KMS-11 (cell line): ENCODE data around the gene PSMB7.

Experiments
- H2AFZ ChIP-seq: fragments of 200-600 bp; sonication (generic); 2 replicates; pipeline ENCODE4 v1.6.1; 2016; ENCODE audit warnings: antibody characterized with exemption, mixed run types, low read depth
- H3K27ac ChIP-seq: fragments of 200-600 bp; sonication (generic); 2 replicates; pipeline ENCODE4 v1.6.1; 2016; ENCODE audit warnings: mild to moderate bottlenecking, mixed run types
- H3K27me3 ChIP-seq: fragments of 200-600 bp; sonication (generic); 2 replicates; pipeline ENCODE4 v1.6.1; 2017; ENCODE audit warnings: mild to moderate bottlenecking, low read depth, mixed run types, moderate library complexity; ENCODE audit not compliant: insufficient read depth
- H3K36me3 ChIP-seq: fragments of 200-600 bp; sonication (generic); 2 replicates; pipeline ENCODE4 v1.6.1; 2017; ENCODE audit warnings: mild to moderate bottlenecking, mixed run types; ENCODE audit not compliant: insufficient read depth
- H3K4me1 ChIP-seq: fragments of 200-600 bp; sonication (generic); 2 replicates; pipeline ENCODE4 v1.6.1; 2016; ENCODE audit warnings: mild to moderate bottlenecking, low read depth, mixed run types; ENCODE audit not compliant: poor library complexity, severe bottlenecking
- H3K4me2 ChIP-seq: fragments of 200-600 bp; sonication (generic); 2 replicates; pipeline ENCODE4 v1.7.0; 2016; ENCODE audit warnings: mild to moderate bottlenecking, mixed run types
- H3K4me3 ChIP-seq: fragments of 200-600 bp; sonication (generic); IDR thresholded peaks from 2 replicates; pipeline ENCODE4 v1.6.1; 2017; ENCODE audit warnings: low read depth, low read length, mixed read lengths; ENCODE audit not compliant: insufficient read depth
- H3K79me2 ChIP-seq: fragments of 200-600 bp; sonication (generic); 2 replicates; pipeline ENCODE4 v1.6.1; 2016; ENCODE audit warnings: low read depth, mixed run types; ENCODE audit not compliant: insufficient read depth
- H3K9ac ChIP-seq: fragments of 200-600 bp; sonication (generic); 2 replicates; pipeline ENCODE4 v1.6.1; 2016; ENCODE audit warnings: mild to moderate bottlenecking, mixed run types
- H4K20me1 ChIP-seq: fragments of 200-600 bp; sonication (generic); 2 replicates; pipeline ENCODE4 v1.6.1; 2016; ENCODE audit warnings: mild to moderate bottlenecking, mixed run types; ENCODE audit not compliant: insufficient read depth
- TF ChIP-seq, protein P1 (sequence below): fragments of 200-600 bp; sonication (generic); conservative IDR thresholded peaks from 2 replicates; pipeline ENCODE4 v1.6.1; 2017; ENCODE audit warnings: low read depth, mild to moderate bottlenecking, antibody characterized with exemption, low read length, moderate library complexity, mixed read lengths

PSMB7 gene

DNA sequence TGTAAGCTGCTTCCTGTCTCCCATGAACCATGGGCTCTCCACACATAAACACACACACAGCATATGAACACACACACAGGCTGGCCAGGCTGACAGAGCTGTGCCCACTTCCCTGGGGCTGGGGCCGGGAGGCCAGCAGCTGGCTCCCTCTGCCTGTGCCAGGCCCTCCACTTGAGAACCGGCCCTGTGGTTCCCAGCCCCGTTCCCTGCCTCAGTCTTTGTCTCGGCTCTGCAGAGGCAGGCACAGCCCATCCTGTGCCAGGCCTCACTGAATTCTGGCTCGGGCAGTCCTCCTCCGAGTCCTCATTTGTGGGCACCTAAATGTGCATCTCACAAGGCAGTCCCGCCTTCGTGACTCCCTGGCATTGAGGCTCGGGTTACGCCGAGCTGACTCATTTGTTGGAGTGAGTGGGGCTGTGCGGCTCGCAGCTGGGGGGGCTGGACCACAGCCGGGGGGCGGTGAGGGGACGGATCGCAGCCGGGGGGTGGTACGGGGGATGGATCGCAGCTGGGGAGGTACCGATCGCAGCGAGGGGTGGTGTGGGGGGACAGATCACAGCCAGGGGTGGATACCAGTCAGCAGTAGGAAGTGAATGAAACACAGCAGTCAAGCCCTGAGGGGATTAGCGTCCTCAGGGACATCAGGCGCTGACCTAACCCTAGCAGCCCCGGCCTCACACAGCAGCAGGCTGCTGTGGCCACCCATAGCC, 72.3 kb downstream of the PSMB7 start:
- Histone ChIP-seq H3K79me2 (no peaks in the 10 kb centered on the region), H2AFZ (no peak overlapping the region), H3K27me3 (no peaks in the 10 kb centered on the region), H3K4me2 (no peak overlapping the region), H3K9ac (no peak overlapping the region), H4K20me1 (no peaks in the 10 kb centered on the region), H3K4me1 (no peaks in the 10 kb centered on the region), H3K4me3 (no peak overlapping the region), H3K36me3 (no peaks in the 10 kb centered on the region), H3K27ac (no peak overlapping the region)
- TF ChIP-seq, protein P1, sequence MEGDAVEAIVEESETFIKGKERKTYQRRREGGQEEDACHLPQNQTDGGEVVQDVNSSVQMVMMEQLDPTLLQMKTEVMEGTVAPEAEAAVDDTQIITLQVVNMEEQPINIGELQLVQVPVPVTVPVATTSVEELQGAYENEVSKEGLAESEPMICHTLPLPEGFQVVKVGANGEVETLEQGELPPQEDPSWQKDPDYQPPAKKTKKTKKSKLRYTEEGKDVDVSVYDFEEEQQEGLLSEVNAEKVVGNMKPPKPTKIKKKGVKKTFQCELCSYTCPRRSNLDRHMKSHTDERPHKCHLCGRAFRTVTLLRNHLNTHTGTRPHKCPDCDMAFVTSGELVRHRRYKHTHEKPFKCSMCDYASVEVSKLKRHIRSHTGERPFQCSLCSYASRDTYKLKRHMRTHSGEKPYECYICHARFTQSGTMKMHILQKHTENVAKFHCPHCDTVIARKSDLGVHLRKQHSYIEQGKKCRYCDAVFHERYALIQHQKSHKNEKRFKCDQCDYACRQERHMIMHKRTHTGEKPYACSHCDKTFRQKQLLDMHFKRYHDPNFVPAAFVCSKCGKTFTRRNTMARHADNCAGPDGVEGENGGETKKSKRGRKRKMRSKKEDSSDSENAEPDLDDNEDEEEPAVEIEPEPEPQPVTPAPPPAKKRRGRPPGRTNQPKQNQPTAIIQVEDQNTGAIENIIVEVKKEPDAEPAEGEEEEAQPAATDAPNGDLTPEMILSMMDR, result no peak

GRCh38 chr9:124342402-124342775, 72.9 kb downstream of the PSMB7 start:
- no peak overlapping the region for H3K27ac ChIP-seq
- TF ChIP-seq, protein P1, result no peak
- no peak overlapping the region for H3K9ac ChIP-seq
- H3K4me2 ChIP-seq, result no peak overlapping the region
- H3K79me2 ChIP-seq, result no peaks in the 10 kb centered on the region
- H4K20me1 ChIP-seq, result no peaks in the 10 kb centered on the region
- no peaks in the 10 kb centered on the region for H3K36me3 ChIP-seq
- H3K4me1 ChIP-seq, result no peaks in the 10 kb centered on the region
- no peak overlapping the region for H2AFZ ChIP-seq
- H3K4me3 ChIP-seq, result no peak overlapping the region
- H3K27me3 ChIP-seq, result no peaks in the 10 kb centered on the region

- Histone ChIP-seq H3K4me2 (no peak overlapping the region), H3K27me3 (no peaks in the 10 kb centered on the region), H3K9ac (no peak overlapping the region), H4K20me1 (no peaks in the 10 kb centered on the region), H3K27ac (no peak overlapping the region), H2AFZ (no peak overlapping the region), H3K36me3 (no peaks in the 10 kb centered on the region), H3K79me2 (no peaks in the 10 kb centered on the region), H3K4me3 (no peak overlapping the region), H3K4me1 (no peaks in the 10 kb centered on the region)
- TF ChIP-seq, protein P1, result no peak
Measured at GRCh38 chr9:124341455-124342170, 73.6 kb downstream of the PSMB7 start.

- Histone ChIP-seq H4K20me1 (no peaks in the 10 kb centered on the region), H2AFZ (no peak overlapping the region), H3K4me2 (no peak overlapping the region), H3K79me2 (no peaks in the 10 kb centered on the region), H3K9ac (no peak overlapping the region), H3K27ac (no peak overlapping the region), H3K27me3 (no peaks in the 10 kb centered on the region), H3K36me3 (no peaks in the 10 kb centered on the region), H3K4me3 (no peak overlapping the region), H3K4me1 (no peaks in the 10 kb centered on the region)
- TF ChIP-seq, protein P1, result no peak
Measured at GRCh38 chr9:124340219-124341069, 74.8 kb downstream of the PSMB7 start.
